H1 (cell line): ENCODE results near the gene CSE1L. TPM values are rescaled to one million over a fixed set of nuclear protein-coding genes. Genes with fewer than 3 reads are reported as not detected.
A peak's percentile ranks its signal among the peaks of the same experiment; 100 is the strongest.

ENCODE experiments used
- CTCF ChIA-PET: fragments of 300-600 bp; sonication (Branson Sonifier 250); formaldehyde crosslinking; loops from one replicate; lab custom pipeline; 2021; ENCODE audit not compliant: partially characterized antibody; lab: Charles Lee
- POLR2A ChIA-PET: fragments of 300-600 bp; sonication (Branson Sonifier 250); formaldehyde crosslinking; loops from one replicate; lab custom pipeline; 2021; ENCODE audit warnings: inconsistent platforms; ENCODE audit not compliant: partially characterized antibody; lab: Charles Lee
- DNase-seq, 2 experiments: peaks; one replicate each; pipeline versions ENCODE4 v3.0.0 to v3.0.0-alpha.2; 2010 to 2022; ENCODE audit warnings: low spot score in 2 of 2, low read depth in 1 of 2, mixed read lengths in 1 of 2
- FAIRE-seq: peaks from 2 replicates; lab custom pipeline; 2011; peaks lifted over from hg19 to GRCh38; lab: Jason Lieb, UNC
- H2AFZ ChIP-seq: 2 replicates; pipeline ENCODE4 v1.8.1; 2012; ENCODE audit warnings: low read length, inconsistent platforms
- H2AK5ac ChIP-seq: 2 replicates; pipeline ENCODE4 v1.6.1; 2013; ENCODE audit warnings: low read depth, low read length
- H2BK120ac ChIP-seq: replicated peaks from 2 replicates; pipeline ENCODE3; 2013; ENCODE audit warnings: low read depth, low read length, inconsistent platforms
- H2BK12ac ChIP-seq: 2 replicates; pipeline ENCODE4 v1.6.1; 2013; ENCODE audit warnings: low read depth, low read length
- H2BK15ac ChIP-seq: 2 replicates; pipeline ENCODE4 v1.6.1; 2013; ENCODE audit warnings: low read length
- H2BK20ac ChIP-seq: 2 replicates; pipeline ENCODE4 v1.6.1; 2013; ENCODE audit warnings: low read length
- H2BK5ac ChIP-seq: 2 replicates; pipeline ENCODE4 v1.6.1; 2013; ENCODE audit warnings: low read depth, low read length
- H3K14ac ChIP-seq: 2 replicates; pipeline ENCODE4 v1.6.1; 2013; ENCODE audit warnings: inconsistent platforms; ENCODE audit not compliant: insufficient read length
- H3K18ac ChIP-seq: 2 replicates; pipeline ENCODE4 v1.6.1; 2013; ENCODE audit warnings: low read length; ENCODE audit errors: extremely low read depth
- H3K23ac ChIP-seq: 2 replicates; pipeline ENCODE4 v1.6.1; 2013; ENCODE audit warnings: inconsistent platforms; ENCODE audit not compliant: insufficient read length
- H3K23me2 ChIP-seq: 2 replicates; pipeline ENCODE4 v1.6.1; 2013; ENCODE audit warnings: low read depth, low read length
- H3K27ac ChIP-seq: 2 replicates; pipeline ENCODE4 v1.6.1; 2011; ENCODE audit warnings: low read depth, low read length, inconsistent platforms
- H3K27me3 ChIP-seq, 4 experiments: replicated peaks in 1 of 4; 1 replicate in 1 of 4; 2 replicates in 3 of 4; pipeline versions ENCODE4 v1.6.1 to v1.8.1; 2011 to 2013; ENCODE audit warnings: low read length in 3 of 4, mild to moderate bottlenecking in 3 of 4, inconsistent platforms in 2 of 4, mixed read lengths in 2 of 4, moderate library complexity in 1 of 4; ENCODE audit not compliant: control insufficient read depth in 3 of 4, insufficient read depth in 3 of 4; ENCODE audit errors: extremely low read depth in 1 of 4
- H3K36me3 ChIP-seq, 4 experiments: 2 replicates each; pipeline versions ENCODE4 v1.6.1 to v1.8.1; 2011 to 2013; ENCODE audit warnings: mild to moderate bottlenecking in 4 of 4, low read length in 3 of 4, moderate library complexity in 2 of 4, control low read depth in 1 of 4, inconsistent platforms in 1 of 4; ENCODE audit not compliant: insufficient read depth in 4 of 4, control insufficient read depth in 2 of 4
- H3K4ac ChIP-seq: replicated peaks from 2 replicates; pipeline ENCODE3; 2013; ENCODE audit warnings: low read length, low read depth, mixed read lengths, inconsistent platforms; ENCODE audit not compliant: insufficient read length
- H3K4me1 ChIP-seq, 4 experiments: replicated peaks in 1 of 4; 1 replicate in 1 of 4; 2 replicates in 3 of 4; pipeline versions ENCODE4 v1.6.1 to v1.8.1; 2011 to 2013; ENCODE audit warnings: low read length in 3 of 4, inconsistent platforms in 2 of 4, mixed read lengths in 1 of 4; ENCODE audit not compliant: insufficient read depth in 4 of 4, control insufficient read depth in 3 of 4
- H3K4me2 ChIP-seq, 2 experiments: 2 replicates each; pipeline versions ENCODE4 v1.6.1 to v1.8.1; 2011 to 2013; ENCODE audit warnings: low read depth in 2 of 2, low read length in 2 of 2, control low read depth in 1 of 2, inconsistent platforms in 1 of 2, mild to moderate bottlenecking in 1 of 2; ENCODE audit not compliant: insufficient read depth in 1 of 2
- H3K4me3 ChIP-seq, 4 experiments: fragments of 200-600, 300-600 bp in 1 of 4; sonication (generic), shearing (Covaris generic), sonication (Bioruptor Twin) in 1 of 4; 2 replicates each; pipeline versions ENCODE4 v1.5.1 to v1.8.1; 2011 to 2016; ENCODE audit warnings: low read length in 4 of 4, low read depth in 3 of 4, control low read depth in 2 of 4, inconsistent platforms in 2 of 4, mild to moderate bottlenecking in 2 of 4, mixed read lengths in 1 of 4, moderate library complexity in 1 of 4; ENCODE audit not compliant: insufficient read depth in 2 of 4; ENCODE audit errors: extremely low read depth in 1 of 4
- H3K56ac ChIP-seq: replicated peaks from 2 replicates; pipeline ENCODE3; 2013; ENCODE audit warnings: low read depth, mild to moderate bottlenecking, mixed read lengths, low read length, inconsistent platforms; ENCODE audit not compliant: insufficient read length
- H3K79me1 ChIP-seq: 2 replicates; pipeline ENCODE4 v1.6.1; 2013; ENCODE audit warnings: low read depth, low read length, control low read depth
- H3K79me2 ChIP-seq, 2 experiments: 2 replicates each; pipeline versions ENCODE4 v1.6.1 to v1.8.1; 2012 to 2013; ENCODE audit warnings: low read length in 2 of 2, mild to moderate bottlenecking in 2 of 2, inconsistent platforms in 1 of 2; ENCODE audit not compliant: insufficient read depth in 2 of 2, control insufficient read depth in 1 of 2
- H3K9ac ChIP-seq, 4 experiments: replicated peaks in 1 of 4; 1 replicate in 1 of 4; 2 replicates in 3 of 4; pipeline versions ENCODE4 v1.6.1 to v1.8.1; 2011 to 2013; ENCODE audit warnings: low read depth in 3 of 4, low read length in 3 of 4, control low read depth in 2 of 4, mild to moderate bottlenecking in 2 of 4, moderate library complexity in 2 of 4, inconsistent platforms in 1 of 4; ENCODE audit errors: extremely low read depth in 1 of 4
- H3K9me3 ChIP-seq, 2 experiments: 2 replicates each; pipeline versions ENCODE4 v1.6.1 to v1.8.1; 2012 to 2013; ENCODE audit warnings: mild to moderate bottlenecking in 2 of 2, moderate library complexity in 2 of 2, control low read depth in 1 of 2, inconsistent platforms in 1 of 2, low read depth in 1 of 2, low read length in 1 of 2, mixed read lengths in 1 of 2; ENCODE audit not compliant: insufficient read depth in 2 of 2
- H4K20me1 ChIP-seq, 2 experiments: replicated peaks in 1 of 2; 2 replicates each; pipeline versions ENCODE3 to v1.8.1; 2011 to 2013; ENCODE audit warnings: inconsistent platforms in 2 of 2, low read length in 2 of 2, mild to moderate bottlenecking in 1 of 2; ENCODE audit not compliant: insufficient read depth in 2 of 2, control insufficient read depth in 1 of 2
- H4K5ac ChIP-seq: 2 replicates; pipeline ENCODE4 v1.6.1; 2013; ENCODE audit warnings: low read length, low read depth, mixed read lengths, inconsistent platforms; ENCODE audit not compliant: insufficient read length
- H4K8ac ChIP-seq: 2 replicates; pipeline ENCODE4 v1.8.0; 2013; ENCODE audit warnings: mild to moderate bottlenecking, moderate library complexity, low read length, inconsistent platforms; ENCODE audit not compliant: insufficient read depth; ENCODE audit errors: extremely low read depth
- H4K91ac ChIP-seq: replicated peaks from 2 replicates; pipeline ENCODE3; 2013; ENCODE audit warnings: low read length, mixed read lengths, inconsistent platforms; ENCODE audit not compliant: insufficient read length
- BRCA1 ChIP-seq: IDR thresholded peaks from 2 replicates; pipeline ENCODE4 v1.6.1; 2012; ENCODE audit warnings: low read depth, low read length, improper control_type of control experiment
- CBX8 ChIP-seq: fragments of 300-800, 300-1000 bp; sonication (generic); IDR thresholded peaks from 2 replicates; pipeline ENCODE4 v1.7.1; 2016; ENCODE audit warnings: low read depth, low read length, borderline replicate concordance
- CEBPB ChIP-seq: IDR thresholded peaks from 2 replicates; pipeline ENCODE4 v1.6.1; 2012; ENCODE audit warnings: low read depth, low read length
- CTBP2 ChIP-seq: IDR thresholded peaks from 2 replicates; pipeline ENCODE4 v1.7.0; 2011; ENCODE audit warnings: borderline replicate concordance, mild to moderate bottlenecking, moderate library complexity, mixed read lengths, low read length; ENCODE audit not compliant: insufficient read depth, insufficient read length
- HDAC2 ChIP-seq, 2 experiments: fragments of 300-600 bp in 1 of 2; sonication (generic) in 1 of 2; IDR thresholded peaks; 2 replicates each; pipeline ENCODE4 v1.6.1; 2011 to 2012; ENCODE audit warnings: low read depth in 2 of 2, low read length in 2 of 2, mild to moderate bottlenecking in 2 of 2, moderate library complexity in 2 of 2, borderline replicate concordance in 1 of 2, inconsistent platforms in 1 of 2
- RBBP5 ChIP-seq: IDR thresholded peaks from 2 replicates; pipeline ENCODE4 v1.7.1; 2012; ENCODE audit warnings: low read depth, mild to moderate bottlenecking, inconsistent platforms, low read length, moderate library complexity, borderline replicate concordance
- SIX5 ChIP-seq: IDR thresholded peaks from 2 replicates; pipeline ENCODE4 v1.6.1; 2011; ENCODE audit warnings: mild to moderate bottlenecking, low read depth, low read length
- SP4 ChIP-seq: IDR thresholded peaks from 2 replicates; pipeline ENCODE4 v1.6.1; 2012; ENCODE audit warnings: low read length, inconsistent platforms
- TAF1 ChIP-seq: IDR thresholded peaks from 2 replicates; pipeline ENCODE4 v1.6.1; 2011; ENCODE audit warnings: mild to moderate bottlenecking, low read depth, low read length
- TBP ChIP-seq: IDR thresholded peaks from 2 replicates; pipeline ENCODE4 v1.6.1; 2011; ENCODE audit warnings: low read depth, low read length, improper control_type of control experiment
- WGBS, 2 experiments: shearing (Covaris generic) in 1 of 2; methylation state at CpG; one replicate each; pipeline versions ENCODE4 v1.1.6 to v1.1.7; 2013 to 2015; ENCODE audit warnings: low lambda C conversion rate in 2 of 2, mixed read lengths in 2 of 2, inconsistent platforms in 1 of 2, low coverage in 1 of 2, missing lambda C conversion rate in 1 of 2; ENCODE audit not compliant: insufficient replicate concordance in 2 of 2, insufficient coverage in 1 of 2, insufficient read length in 1 of 2; ENCODE audit errors: extremely low coverage in 1 of 2, missing lambda C conversion rate in 1 of 2; 5-methylcytosine and 5-hydroxymethylcytosine counted together
- polyA plus RNA-seq, 7 experiments: library from polyadenylated mRNA; depleted of rRNA in 3 of 7; stranded (reverse) in 5 of 7; unstranded in 2 of 7; fragments of >200 nt in 5 of 7; fragments of 200-250 nt in 2 of 7; gene quantifications; 1 replicate in 5 of 7; 2 replicates in 1 of 7; 4 replicates in 1 of 7; pipeline versions ENCODE4 v1.2.1 to v1.2.3, GENCODE V29; 2011 to 2013; ENCODE audit warnings: missing spikeins in 2 of 7, mixed read lengths in 2 of 7
- total RNA-seq: library from RNA; stranded (reverse); fragmentation: NEBNext Ultra II Directional; extraction: Animal tissue kit (Norgen Biotek cat#: 25700); gene quantifications from 2 replicates; pipeline ENCODE4 v1.2.1, GENCODE V29; 2021
- TF ChIP-seq, protein P1 (sequence below): IDR thresholded peaks from 2 replicates; pipeline ENCODE4 v1.6.1; 2012; ENCODE audit warnings: inconsistent platforms
- TF ChIP-seq, protein P2 (sequence below): IDR thresholded peaks from 2 replicates; pipeline ENCODE4 v1.6.1; 2012; ENCODE audit warnings: low read length, inconsistent platforms

Gene CSE1L
- total and polyA plus RNA-seq, 2 of the 8 experiments (the other 6 are each of a cell fraction or from before 2014, with no cell fraction given), result 94.1 to 269 TPM

DNA sequence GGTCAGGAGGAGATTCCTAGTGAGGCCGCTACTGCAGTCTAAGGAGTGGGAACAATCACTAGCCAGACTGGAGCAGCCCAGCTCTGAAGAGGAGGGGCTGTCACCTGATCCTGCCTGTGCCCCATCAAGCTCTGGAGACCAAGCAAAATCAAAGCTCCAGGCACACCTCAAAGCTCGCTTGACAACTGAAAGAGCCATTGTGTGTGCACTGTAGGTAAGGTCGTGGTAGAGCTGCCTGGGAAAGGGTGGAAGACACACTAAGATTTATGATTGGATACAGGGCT is 58.2 kb downstream of the CSE1L start:
- no peak overlapping the region for H3K23ac ChIP-seq
- H2AK5ac ChIP-seq, result no peak overlapping the region
- no peak overlapping the region for H3K14ac ChIP-seq
- no peak overlapping the region for H4K5ac ChIP-seq
- H3K79me1 ChIP-seq, result 0 out of 2 replicates have a peak, but pooled peaks cover 2% of the 10 kb centered on the region
- H3K9ac ChIP-seq, result 0 out of 7 replicates have a peak overlapping the region, but pooled peaks of 1 of the 4 experiments have one; percentile 21
- H3K23me2 ChIP-seq, result no peaks in the 10 kb centered on the region
- no peak overlapping the region for H2BK12ac ChIP-seq
- H3K9me3 ChIP-seq, result no peaks in the 10 kb centered on the region
- H3K18ac ChIP-seq, result no peak overlapping the region
- WGBS, 2 experiments, result 86% methylated on average over 3 of the region's 3 CpGs; no CpG with 5 or more reads in 1 of the 2 experiments
- no peaks in the 10 kb centered on the region for H3K27me3 ChIP-seq
- H4K8ac ChIP-seq, result no peak overlapping the region
- DNase-seq (no peak), FAIRE-seq (no peak)
- H3K4me1 ChIP-seq, result peaks cover 0 to 1% (median 0%) of the 10 kb centered on the region in 4 experiments; a peak in 1 of 7 replicates
- H3K4me3 ChIP-seq, result no peak overlapping the region
- no peak overlapping the region for H2BK5ac ChIP-seq
- no peak overlapping the region for H2BK120ac ChIP-seq
- H2BK20ac ChIP-seq, result no peak overlapping the region
- POLR2A ChIA-PET, result interaction anchor here (0.9 to 2.2 kb wide), 9 partner anchors 8 to 115 kb away, joined by 3 to 8 read pairs (median 4); partner anchors contain the start of genes DDX27 and STAU1
- CTCF ChIA-PET, result interaction anchor here (0.6 to 1.4 kb wide), 4 partner anchors 16 to 142 kb away, joined by 3 to 5 read pairs (median 3); no protein-coding TSS in a partner anchor
- H2AFZ ChIP-seq, result no peak overlapping the region
- H3K27ac ChIP-seq, result no peak overlapping the region
- no peaks in the 10 kb centered on the region for H3K79me2 ChIP-seq
- H3K36me3 ChIP-seq, result peaks cover 21 to 53% (median 39%) of the 10 kb centered on the region in 4 experiments
- peaks cover 0 to 10% of the 10 kb centered on the region in 2 experiments for H4K20me1 ChIP-seq
- H4K91ac ChIP-seq, result no peak overlapping the region
- H3K4ac ChIP-seq, result no peak overlapping the region
- H2BK15ac ChIP-seq, result no peak overlapping the region
- no peak overlapping the region for H3K4me2 ChIP-seq
- H3K56ac ChIP-seq, result no peak overlapping the region
- TF ChIP-seq HDAC2 (IDR thresholded peaks at IDR 0.05; ENCODE audit: borderline replicate concordance in 1 of 2, low read depth in 2 of 2, low read length in 2 of 2) (no peak), SP4 (no peak), CTBP2 (no peak), CBX8 (no peak), TAF1 (no peak), SIX5 (no peak), BRCA1 (no peak), TBP (no peak), RBBP5 (no peak), CEBPB (no peak)
- TF ChIP-seq, protein P1, sequence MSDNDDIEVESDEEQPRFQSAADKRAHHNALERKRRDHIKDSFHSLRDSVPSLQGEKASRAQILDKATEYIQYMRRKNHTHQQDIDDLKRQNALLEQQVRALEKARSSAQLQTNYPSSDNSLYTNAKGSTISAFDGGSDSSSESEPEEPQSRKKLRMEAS, result peak; percentile 29; the same call in 1 of the 2 replicates
- TF ChIP-seq, protein P2, sequence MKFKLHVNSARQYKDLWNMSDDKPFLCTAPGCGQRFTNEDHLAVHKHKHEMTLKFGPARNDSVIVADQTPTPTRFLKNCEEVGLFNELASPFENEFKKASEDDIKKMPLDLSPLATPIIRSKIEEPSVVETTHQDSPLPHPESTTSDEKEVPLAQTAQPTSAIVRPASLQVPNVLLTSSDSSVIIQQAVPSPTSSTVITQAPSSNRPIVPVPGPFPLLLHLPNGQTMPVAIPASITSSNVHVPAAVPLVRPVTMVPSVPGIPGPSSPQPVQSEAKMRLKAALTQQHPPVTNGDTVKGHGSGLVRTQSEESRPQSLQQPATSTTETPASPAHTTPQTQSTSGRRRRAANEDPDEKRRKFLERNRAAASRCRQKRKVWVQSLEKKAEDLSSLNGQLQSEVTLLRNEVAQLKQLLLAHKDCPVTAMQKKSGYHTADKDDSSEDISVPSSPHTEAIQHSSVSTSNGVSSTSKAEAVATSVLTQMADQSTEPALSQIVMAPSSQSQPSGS, result 0 out of 2 replicates have a peak, but pooled peaks have one; percentile 2
